Fibroblast of gingiva (primary cell): ENCODE data around the gene PTBP1.
A peak's percentile ranks its signal among the peaks of the same experiment; 100 is the strongest.

Source experiments
- DNase-seq: peaks from one replicate; pipeline ENCODE4 v3.0.0-alpha.2; 2011; ENCODE audit warnings: low read depth

PTBP1 gene

DNA sequence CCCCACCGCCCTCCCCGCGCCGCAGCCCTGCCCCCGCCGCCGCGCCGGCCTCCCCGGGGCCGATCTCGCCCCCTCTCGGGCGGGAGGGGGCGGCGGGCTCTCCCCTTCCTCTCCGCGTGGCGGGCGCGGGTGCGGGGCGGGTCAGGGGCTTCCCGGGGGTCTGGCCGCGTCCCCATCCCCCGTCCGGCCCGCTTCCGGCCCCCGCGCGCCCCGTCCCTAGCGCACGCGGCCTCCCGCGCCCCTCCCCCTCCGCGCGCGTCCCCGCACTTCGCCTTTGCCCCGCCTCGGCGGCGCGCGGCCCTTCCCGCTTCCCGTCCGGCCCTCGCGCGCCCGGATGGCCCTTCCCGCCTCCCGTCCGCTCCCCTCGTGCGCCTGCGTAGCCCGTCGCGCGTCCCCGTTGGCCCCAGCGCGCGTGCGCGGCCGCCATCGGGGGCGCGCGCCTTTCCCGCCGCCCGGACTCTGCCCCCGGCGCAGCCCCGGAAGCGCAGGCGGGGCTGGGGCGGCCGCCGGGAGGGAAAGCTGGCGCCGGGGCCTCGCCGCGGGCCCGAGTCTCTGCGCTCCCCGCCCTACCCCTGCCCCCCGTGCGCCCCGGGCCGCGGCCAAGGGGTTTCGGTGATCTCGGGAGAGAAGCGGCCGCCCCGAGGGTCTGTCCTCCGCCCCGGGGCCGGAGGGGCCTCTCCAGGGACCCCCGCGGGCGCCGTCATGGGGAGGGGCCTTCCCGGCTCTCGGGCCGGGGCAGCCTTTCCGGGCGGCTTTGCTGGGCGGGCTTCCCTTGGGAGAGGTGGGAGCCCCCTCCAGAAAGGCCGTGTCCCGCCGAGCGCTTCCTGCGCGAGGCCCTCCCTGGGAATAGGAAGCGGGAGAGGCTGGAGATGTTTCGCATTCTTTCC is 519 bp downstream of the PTBP1 start:
- peak; percentile 92 for DNase-seq

- no peak for DNase-seq
These were observed 1.3 kb downstream of the PTBP1 start for GRCh38 chr19:798415-799075.

DNA sequence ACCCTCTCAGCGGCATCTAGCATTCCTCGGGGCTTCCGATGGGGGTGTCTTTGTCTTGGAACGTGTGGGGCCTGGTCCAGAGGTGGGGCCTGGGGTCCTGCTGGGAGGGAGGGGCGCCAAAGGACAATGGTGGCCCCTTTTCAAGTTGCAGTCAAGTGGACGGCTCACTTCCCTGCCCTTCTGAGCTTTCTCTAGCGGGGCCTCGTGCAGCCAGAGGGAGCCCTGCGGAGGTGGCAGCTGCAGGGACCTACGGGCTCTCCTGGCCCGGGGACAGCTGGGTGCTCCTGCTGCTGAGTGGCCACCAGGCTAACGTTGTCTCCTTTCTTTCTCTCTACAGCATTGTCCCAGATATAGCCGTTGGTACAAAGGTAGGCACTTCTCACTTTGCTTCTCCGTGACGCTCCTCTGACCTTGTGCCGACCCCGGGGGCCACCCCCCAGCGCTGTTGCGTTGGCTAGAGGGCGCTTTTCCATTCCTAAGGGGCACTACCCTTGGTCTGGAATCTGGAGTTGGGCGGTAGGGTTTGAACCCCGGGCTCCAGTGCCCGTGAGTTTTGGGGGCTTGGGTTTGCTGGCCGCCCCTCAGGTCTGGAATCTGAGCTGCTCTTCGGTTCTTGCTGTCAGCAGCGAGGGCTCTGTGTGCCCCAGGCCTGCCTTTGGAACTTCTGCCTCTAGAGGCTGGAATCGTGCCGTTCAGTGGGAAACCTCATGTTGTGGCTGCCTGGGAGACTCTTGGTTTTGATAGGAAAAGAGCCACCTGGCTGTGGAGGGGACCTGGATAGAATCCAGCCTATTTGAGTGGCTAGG is 2.0 kb downstream of the PTBP1 start:
- no peak for DNase-seq

DNA sequence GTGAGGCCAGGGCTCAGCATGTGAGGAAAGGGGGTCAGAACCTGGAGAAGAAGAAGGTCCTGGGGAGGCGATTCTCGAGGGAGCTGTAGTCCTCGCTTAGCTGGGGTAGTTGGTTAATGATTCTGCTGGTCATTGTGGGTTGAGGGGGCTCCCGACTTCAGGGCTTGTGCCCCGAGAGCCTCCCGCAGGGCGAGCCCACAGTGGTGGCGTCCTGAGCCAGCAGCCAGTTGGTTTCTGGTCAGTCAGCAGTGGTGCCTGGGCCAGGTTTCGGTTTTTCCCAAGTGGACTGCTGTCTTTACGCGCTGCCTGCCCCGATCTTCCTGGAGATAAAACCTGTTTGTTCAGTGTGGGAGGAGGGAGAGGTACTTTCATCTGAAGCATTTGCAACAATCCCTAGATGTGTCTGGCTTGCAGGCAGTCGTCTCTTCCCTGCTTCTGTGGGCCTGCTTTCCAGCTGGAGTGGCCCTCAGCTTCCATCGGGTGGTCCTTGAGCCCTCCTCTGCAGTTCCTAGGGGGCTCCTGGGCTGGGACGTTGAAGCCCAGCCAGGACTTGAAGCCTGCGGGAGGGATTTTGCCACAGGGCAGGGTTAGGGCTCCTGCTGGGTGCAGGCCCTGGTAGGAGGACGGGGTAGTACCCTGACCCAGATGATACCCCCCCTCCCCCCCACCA is 3.2 kb downstream of the PTBP1 start:
- DNase-seq, result no peak

- peak; percentile 62 for DNase-seq
These were observed 4.0 kb downstream of the PTBP1 start for GRCh38 chr19:801030-801860.

GRCh38 chr19:801861-802497 is 4.7 kb downstream of the PTBP1 start:
- no peak for DNase-seq

GRCh38 chr19:802498-803098 is 5.3 kb downstream of the PTBP1 start:
- peak; percentile 57 for DNase-seq

- DNase-seq, result no peak
These were observed 5.9 kb downstream of the PTBP1 start for GRCh38 chr19:803099-803561.

DNA sequence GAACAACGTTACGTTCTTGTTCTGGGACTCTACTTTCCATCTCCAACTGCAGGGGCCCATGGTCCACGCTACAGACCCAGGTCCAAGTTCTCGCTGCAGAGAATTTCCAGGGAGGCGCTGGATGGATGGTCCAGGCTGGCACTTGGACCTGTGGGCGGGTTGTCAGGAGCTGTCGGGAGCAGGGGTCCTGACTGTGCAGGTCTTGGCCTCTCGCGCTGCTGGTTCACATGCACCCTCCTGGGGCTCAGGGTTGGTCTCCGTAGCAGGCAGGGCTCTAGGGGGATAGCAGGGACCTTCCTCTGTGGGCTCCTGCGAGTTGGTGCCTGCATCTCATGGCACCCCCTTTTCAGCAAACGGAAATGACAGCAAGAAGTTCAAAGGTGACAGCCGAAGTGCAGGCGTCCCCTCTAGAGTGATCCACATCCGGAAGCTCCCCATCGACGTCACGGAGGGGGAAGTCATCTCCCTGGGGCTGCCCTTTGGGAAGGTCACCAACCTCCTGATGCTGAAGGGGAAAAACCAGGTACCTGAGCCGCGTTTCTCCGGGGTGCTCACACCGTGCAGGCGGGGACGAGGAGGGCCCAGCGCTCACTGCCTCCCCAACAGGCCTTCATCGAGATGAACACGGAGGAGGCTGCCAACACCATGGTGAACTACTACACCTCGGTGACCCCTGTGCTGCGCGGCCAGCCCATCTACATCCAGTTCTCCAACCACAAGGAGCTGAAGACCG is 6.6 kb downstream of the PTBP1 start:
- DNase-seq, result no peak

- DNase-seq, result no peak
These were observed 7.3 kb downstream of the PTBP1 start for GRCh38 chr19:804419-805165.

GRCh38 chr19:805166-805551 is 7.9 kb downstream of the PTBP1 start:
- no peak for DNase-seq

GRCh38 chr19:805600-806550 is 8.6 kb downstream of the PTBP1 start:
- DNase-seq, result no peak

- no peak for DNase-seq
These were observed 9.7 kb downstream of the PTBP1 start for GRCh38 chr19:806815-807421.

DNA sequence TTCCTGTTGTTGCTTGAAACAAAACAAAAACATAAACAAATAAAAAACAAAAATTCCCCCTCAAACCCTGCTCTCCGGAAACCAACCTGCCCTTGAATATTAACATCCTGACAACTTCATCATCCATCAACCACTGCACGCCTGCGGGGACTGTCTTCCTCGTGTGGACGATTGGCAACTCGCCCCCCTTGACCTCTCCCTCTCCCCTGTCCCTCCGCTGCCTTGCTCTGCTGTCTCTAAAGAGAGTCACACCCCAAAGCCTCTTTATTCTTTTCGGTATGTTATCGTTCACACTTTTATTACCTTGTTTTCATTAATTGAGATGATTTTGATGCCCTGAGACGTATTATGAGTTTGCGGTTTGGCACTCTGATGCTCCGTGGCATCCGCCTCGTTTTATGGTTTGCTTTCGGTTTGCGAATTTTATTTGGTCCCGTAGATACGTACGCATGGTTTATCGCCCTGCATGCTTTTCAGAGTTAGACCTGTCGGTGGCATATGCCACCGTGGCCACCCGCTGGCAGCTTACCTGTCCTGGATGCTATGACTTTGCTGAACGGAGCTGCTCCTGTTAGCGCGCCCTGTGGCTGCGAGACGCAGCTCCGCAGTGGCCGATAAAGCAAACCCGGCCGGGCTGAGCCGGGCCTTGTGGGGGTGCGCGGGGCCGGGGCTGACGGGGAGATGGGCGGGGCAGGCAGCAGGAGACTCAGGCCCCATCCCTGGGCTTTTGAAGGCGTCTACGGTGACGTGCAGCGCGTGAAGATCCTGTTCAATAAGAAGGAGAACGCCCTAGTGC is 10.6 kb downstream of the PTBP1 start:
- no peak for DNase-seq

DNA sequence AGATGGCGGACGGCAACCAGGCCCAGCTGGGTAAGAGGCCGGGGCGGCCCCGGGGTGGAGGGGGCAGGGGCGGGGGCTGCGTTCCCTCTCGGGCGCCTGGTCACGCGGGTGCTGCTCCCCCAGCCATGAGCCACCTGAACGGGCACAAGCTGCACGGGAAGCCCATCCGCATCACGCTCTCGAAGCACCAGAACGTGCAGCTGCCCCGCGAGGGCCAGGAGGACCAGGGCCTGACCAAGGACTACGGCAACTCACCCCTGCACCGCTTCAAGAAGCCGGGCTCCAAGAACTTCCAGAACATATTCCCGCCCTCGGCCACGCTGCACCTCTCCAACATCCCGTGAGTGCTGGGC is 11.1 kb downstream of the PTBP1 start:
- DNase-seq, result no peak

GRCh38 chr19:810077-810855 is 13.0 kb downstream of the PTBP1 start:
- DNase-seq, result no peak
